Breast epithelium (tissue), 3 donors: ENCODE data around the gene PPP1R37.

Experiments
- POLR2A ChIP-seq: fragments of 450-650 bp; IDR thresholded peaks from one replicate; pipeline ENCODE4 v1.6.1; 2016; ENCODE audit warnings: antibody characterized with exemption, mild to moderate bottlenecking, moderate library complexity
- TF ChIP-seq, protein P1 (sequence below), 3 donors: fragments of 450-650 bp; IDR thresholded peaks; one replicate each; pipeline ENCODE4 v1.5.1; 2016 to 2017; ENCODE audit warnings: antibody characterized with exemption in 3 of 3, mild to moderate bottlenecking in 3 of 3, moderate library complexity in 3 of 3

DNA sequence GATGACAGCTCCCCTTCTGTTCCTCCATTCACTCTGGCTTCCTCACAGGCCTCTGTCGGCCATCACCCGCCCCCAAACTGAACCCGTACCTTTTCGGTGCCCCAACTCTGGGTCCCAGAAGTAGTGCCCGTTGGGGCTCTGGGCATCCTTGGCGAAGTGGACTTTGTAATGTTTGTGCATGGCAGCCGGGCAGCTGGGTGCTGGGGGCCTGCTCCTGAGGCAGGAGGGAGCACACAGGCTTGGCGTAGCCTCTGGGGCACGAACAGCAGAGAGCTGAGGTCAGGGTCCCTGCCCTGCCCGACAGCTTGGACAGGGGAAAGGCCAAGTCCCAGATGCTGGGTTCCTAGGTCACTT, 67.0 kb downstream of the PPP1R37 start:
- TF ChIP-seq, protein P1, sequence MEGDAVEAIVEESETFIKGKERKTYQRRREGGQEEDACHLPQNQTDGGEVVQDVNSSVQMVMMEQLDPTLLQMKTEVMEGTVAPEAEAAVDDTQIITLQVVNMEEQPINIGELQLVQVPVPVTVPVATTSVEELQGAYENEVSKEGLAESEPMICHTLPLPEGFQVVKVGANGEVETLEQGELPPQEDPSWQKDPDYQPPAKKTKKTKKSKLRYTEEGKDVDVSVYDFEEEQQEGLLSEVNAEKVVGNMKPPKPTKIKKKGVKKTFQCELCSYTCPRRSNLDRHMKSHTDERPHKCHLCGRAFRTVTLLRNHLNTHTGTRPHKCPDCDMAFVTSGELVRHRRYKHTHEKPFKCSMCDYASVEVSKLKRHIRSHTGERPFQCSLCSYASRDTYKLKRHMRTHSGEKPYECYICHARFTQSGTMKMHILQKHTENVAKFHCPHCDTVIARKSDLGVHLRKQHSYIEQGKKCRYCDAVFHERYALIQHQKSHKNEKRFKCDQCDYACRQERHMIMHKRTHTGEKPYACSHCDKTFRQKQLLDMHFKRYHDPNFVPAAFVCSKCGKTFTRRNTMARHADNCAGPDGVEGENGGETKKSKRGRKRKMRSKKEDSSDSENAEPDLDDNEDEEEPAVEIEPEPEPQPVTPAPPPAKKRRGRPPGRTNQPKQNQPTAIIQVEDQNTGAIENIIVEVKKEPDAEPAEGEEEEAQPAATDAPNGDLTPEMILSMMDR (IDR thresholded peaks at IDR 0.05) = no peak
- no peak for TF ChIP-seq POLR2A
